Tibial artery (tissue), 4 donors: ENCODE data around the gene SPG7.
A peak's percentile ranks its signal among the peaks of the same experiment; 100 is the strongest.

Source experiments
- DNase-seq, 2 donors: peaks; one replicate each; pipeline ENCODE4 v3.0.0-alpha.2; 2019
- H3K27ac ChIP-seq, 2 donors: fragments of 200-600 bp; sonication (generic) in 1 of 2; 1 replicate in 1 of 2; 2 replicates in 1 of 2; pipeline ENCODE4 v1.5.1; 2018 to 2019; ENCODE audit warnings: mild to moderate bottlenecking in 1 of 2
- H3K27me3 ChIP-seq, 2 donors: fragments of 200-600 bp; sonication (generic) in 1 of 2; one replicate each; pipeline versions ENCODE4 v1.5.1 to v1.6.0; 2016 to 2019
- H3K36me3 ChIP-seq, 3 donors: fragments of 200-600 bp; sonication (generic) in 2 of 3; one replicate each; pipeline ENCODE4 v1.5.1; 2016 to 2019; ENCODE audit warnings: mild to moderate bottlenecking in 2 of 3
- H3K4me1 ChIP-seq, 4 donors: fragments of 200-600 bp; sonication (generic) in 2 of 4; 1 replicate in 3 of 4; 2 replicates in 1 of 4; pipeline ENCODE4 v1.5.1; 2016 to 2019
- H3K4me3 ChIP-seq, 2 donors: fragments of 200-600 bp; sonication (generic) in 1 of 2; 1 replicate in 1 of 2; 2 replicates in 1 of 2; pipeline ENCODE4 v1.5.1; 2018 to 2019; ENCODE audit warnings: mild to moderate bottlenecking in 2 of 2
- H3K9me3 ChIP-seq, 3 donors: fragments of 200-600 bp; sonication (generic) in 1 of 3; one replicate each; pipeline ENCODE4 v1.5.1; 2016 to 2019
- CTCF ChIP-seq, 2 experiments: fragments of 200-600 bp in 1 of 2; fragments of 450-650 bp in 1 of 2; IDR thresholded peaks; one replicate each; pipeline ENCODE4 v1.5.1; 2017 to 2019; ENCODE audit warnings: antibody characterized with exemption in 2 of 2, mild to moderate bottlenecking in 1 of 2, moderate library complexity in 1 of 2
- intact Hi-C: fragments of 100-400 bp; cut with DNase I; formaldehyde crosslinking; loops from one replicate; pipeline ENCODE4 v1.15.0; 2023; ENCODE audit warnings: low total_unique reads

Gene SPG7

GRCh38 chr16:89489040-89489897, 18.9 kb upstream of the SPG7 start:
- Histone ChIP-seq H3K36me3 (no peaks in the 10 kb centered on the region), H3K27ac (peak overlapping the region; percentile 94), H3K27me3 (no peaks in the 10 kb centered on the region), H3K9me3 (no peaks in the 10 kb centered on the region), H3K4me3 (peak overlapping the region; percentile 80 to 100), H3K4me1 (peaks cover 0 to 63% (median 37%) of the 10 kb centered on the region in 4 donors)
- DNase-seq: peak; percentile 94 to 96
- TF ChIP-seq CTCF (IDR thresholded peaks at IDR 0.05): peak; percentile 51 to 54
- intact Hi-C loops: loop anchor here (5.0 to 10.0 kb wide), 2 partner anchors 68 to 94 kb away; no protein-coding TSS in a partner anchor

DNA sequence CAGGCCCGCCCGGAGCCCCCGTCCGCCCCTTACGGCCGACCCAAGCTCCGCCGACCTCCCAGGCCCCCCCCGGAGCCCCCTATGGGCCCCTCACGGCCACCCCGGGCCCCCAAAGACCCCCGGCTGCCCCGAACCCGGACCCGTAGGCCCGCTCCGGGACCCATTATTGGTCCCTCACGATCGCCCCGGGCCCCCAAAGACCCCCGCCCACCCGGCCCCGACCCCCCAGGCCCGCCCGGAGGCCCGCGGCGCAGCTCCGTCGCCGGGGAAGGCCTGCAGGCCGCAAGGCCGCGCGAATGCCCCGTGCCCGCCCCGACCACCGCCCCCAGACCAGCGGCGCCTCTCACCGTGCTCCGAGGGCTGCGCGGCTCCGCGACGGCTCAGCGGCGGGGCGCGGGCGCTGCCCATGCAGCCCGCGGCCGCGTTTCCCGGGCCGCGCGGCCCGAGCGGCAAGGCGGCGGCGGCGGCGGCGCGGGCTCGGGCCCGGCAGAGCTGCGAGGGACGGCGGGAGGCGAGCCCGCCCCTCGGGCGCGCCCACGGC, 18.2 kb upstream of the SPG7 start:
- Histone ChIP-seq H3K36me3 (no peaks in the 10 kb centered on the region), H3K9me3 (no peaks in the 10 kb centered on the region), H3K27me3 (no peaks in the 10 kb centered on the region), H3K4me3 (peak overlapping the region; percentile 80 to 100), H3K27ac (peak overlapping the region; percentile 94), H3K4me1 (peaks cover 0 to 56% (median 35%) of the 10 kb centered on the region in 4 donors)
- intact Hi-C loops: loop anchor here (5.0 to 10.0 kb wide), 2 partner anchors 67 to 95 kb away; no protein-coding TSS in a partner anchor
- TF ChIP-seq CTCF (IDR thresholded peaks at IDR 0.05): no peak
- DNase-seq: no peak

- DNase-seq: peak; percentile 99 to 100
- peak in 1 of 2 experiments; percentile 3 for TF ChIP-seq CTCF (IDR thresholded peaks at IDR 0.05)
- peak within 1 kb of the TSS; percentile 80 to 100 for H3K4me3 ChIP-seq
- H3K36me3 ChIP-seq: no peaks in the 10 kb centered on the region
- H3K27ac ChIP-seq: peak within 1 kb of the TSS; percentile 94
- intact Hi-C loops: no loop called here
- peaks cover 0 to 50% (median 30%) of the 10 kb centered on the region in 4 donors for H3K4me1 ChIP-seq
- no peaks in the 10 kb centered on the region for H3K9me3 ChIP-seq
- H3K27me3 ChIP-seq: no peaks in the 10 kb centered on the region
Measured at GRCh38 chr16:89490439-89491237, 17.6 kb upstream of the SPG7 start, which contains the start of gene ANKRD11. Gene ANKRD11, minus strand, starts transcription at chr16:89490561. Its CDS starts 173,542 bp downstream, at chr16:89317019.

DNA sequence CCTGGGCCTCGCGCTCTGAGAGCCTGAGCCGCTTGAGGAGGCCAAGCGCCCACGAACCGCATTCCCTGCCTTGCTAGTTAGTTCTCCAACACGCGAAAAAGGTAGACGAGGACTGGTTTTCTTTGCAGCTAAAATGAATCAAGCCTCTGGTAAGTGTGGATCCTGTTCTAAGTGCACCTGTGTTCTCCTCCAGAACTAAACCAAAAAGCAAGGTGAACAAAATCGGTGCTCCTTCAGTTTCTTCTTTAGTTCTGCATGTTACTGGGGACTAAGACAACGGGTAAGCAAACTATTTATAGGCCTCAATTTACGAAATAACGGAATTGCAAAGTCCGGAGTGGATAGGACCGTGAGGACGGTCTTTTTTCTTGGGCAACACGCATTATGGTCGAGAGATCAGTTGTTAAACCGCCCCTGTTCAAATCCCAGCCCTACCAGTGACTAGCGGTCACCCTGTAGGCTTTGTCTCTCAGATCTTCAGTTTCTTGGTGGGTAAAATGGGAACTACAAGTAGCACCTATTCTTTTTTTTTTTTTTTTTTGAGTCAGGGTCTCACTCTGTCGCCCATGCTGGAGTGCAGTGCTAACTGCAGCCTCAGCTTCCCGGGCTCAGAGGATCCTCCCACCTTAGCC, 16.8 kb upstream of the SPG7 start:
- Histone ChIP-seq H3K4me3 (peak overlapping the region; percentile 80 to 100), H3K36me3 (no peaks in the 10 kb centered on the region), H3K4me1 (peaks cover 0 to 42% (median 28%) of the 10 kb centered on the region in 4 donors), H3K9me3 (no peaks in the 10 kb centered on the region), H3K27ac (peak overlapping the region; percentile 93 to 94), H3K27me3 (no peaks in the 10 kb centered on the region)
- TF ChIP-seq CTCF (IDR thresholded peaks at IDR 0.05): no peak
- intact Hi-C loops: no loop called here
- DNase-seq: no peak
